Endothelial cell of umbilical vein (primary cell): ENCODE data around the gene CPHXL. TPM values are rescaled to one million over a fixed set of nuclear protein-coding genes. Genes with fewer than 3 reads are reported as not detected.

Experiments
- BruUV-seq: library from RNA; stranded (reverse); fragments of 400-500 nt; replicated peaks from 2 replicates; lab custom pipeline; 2021; lab: Mats Ljungman, UMichigan
- CTCF ChIA-PET: fragments of 300-600, 350-600 bp; sonication (Branson Sonifier 250); formaldehyde crosslinking; loops from one replicate; lab custom pipeline; 2021; ENCODE audit warnings: antibody characterized with exemption, inconsistent platforms; lab: Charles Lee
- POLR2A ChIA-PET: fragments of 300-600, 350-600 bp; sonication (Branson Sonifier 250); formaldehyde crosslinking; loops from one replicate; lab custom pipeline; 2021; ENCODE audit warnings: antibody characterized with exemption, inconsistent platforms; lab: Charles Lee
- DNase-seq: peaks from one replicate; pipeline ENCODE4 v3.0.0-alpha.2; 2011; ENCODE audit warnings: low read depth, low spot score
- FAIRE-seq: peaks from 2 replicates; lab custom pipeline; 2011; peaks lifted over from hg19 to GRCh38; lab: Jason Lieb, UNC
- H2AFZ ChIP-seq: 2 replicates; pipeline ENCODE4 v1.6.0; 2012; ENCODE audit warnings: low read depth, low read length, control low read depth, inconsistent platforms
- H3K27ac ChIP-seq: 2 replicates; pipeline ENCODE4 v1.5.1; 2011; ENCODE audit warnings: low read depth, mild to moderate bottlenecking, control low read depth, low read length, moderate library complexity; ENCODE audit not compliant: insufficient read depth
- H3K27me3 ChIP-seq, 2 experiments: 2 replicates each; pipeline versions ENCODE4 v1.6.0 to v1.6.1; 2011; ENCODE audit warnings: low read length in 2 of 2, mixed read lengths in 1 of 2; ENCODE audit not compliant: control insufficient read depth in 2 of 2, insufficient read depth in 2 of 2
- H3K36me3 ChIP-seq, 2 experiments: 2 replicates in 1 of 2; 3 replicates in 1 of 2; pipeline ENCODE4 v1.5.1; 2011; ENCODE audit warnings: low read length in 2 of 2, mild to moderate bottlenecking in 1 of 2, moderate library complexity in 1 of 2; ENCODE audit not compliant: control insufficient read depth in 2 of 2, insufficient read depth in 2 of 2; ENCODE audit errors: extremely low read depth in 1 of 2
- H3K4me1 ChIP-seq: 3 replicates; pipeline ENCODE4 v1.5.1; 2011; ENCODE audit warnings: mild to moderate bottlenecking, low read length; ENCODE audit not compliant: control insufficient read depth, insufficient read depth; ENCODE audit errors: extremely low read depth
- H3K4me2 ChIP-seq: 2 replicates; pipeline ENCODE4 v1.6.1; 2011; ENCODE audit warnings: low read length, control low read depth, mixed read lengths; ENCODE audit not compliant: insufficient read depth
- H3K4me3 ChIP-seq, 3 experiments: fragments of 200-600 bp in 1 of 3; sonication (generic), shearing (Covaris generic) in 1 of 3; replicated peaks in 1 of 3; 2 replicates each; pipeline ENCODE4 v1.5.1; 2011 to 2016; ENCODE audit warnings: control low read depth in 3 of 3, low read length in 3 of 3, mild to moderate bottlenecking in 2 of 3, inconsistent platforms in 1 of 3, low read depth in 1 of 3, moderate library complexity in 1 of 3; ENCODE audit not compliant: insufficient read depth in 1 of 3
- H3K79me2 ChIP-seq: 2 replicates; pipeline ENCODE4 v1.6.0; 2012; ENCODE audit warnings: low read length, inconsistent platforms; ENCODE audit not compliant: control insufficient read depth, insufficient read depth
- H3K9ac ChIP-seq: replicated peaks from 2 replicates; pipeline ENCODE3; 2011; ENCODE audit warnings: low read length, control low read depth; ENCODE audit not compliant: insufficient read depth; ENCODE audit errors: extremely low read depth
- H3K9me1 ChIP-seq: replicated peaks from 3 replicates; pipeline ENCODE4 v1.6.0; 2011; ENCODE audit warnings: mild to moderate bottlenecking, low read length; ENCODE audit not compliant: control insufficient read depth, insufficient read depth; ENCODE audit errors: extremely low read depth
- H3K9me3 ChIP-seq: replicated peaks from 2 replicates; pipeline ENCODE4 v1.5.1; 2012; ENCODE audit warnings: low read length, inconsistent platforms; ENCODE audit not compliant: control insufficient read depth, insufficient read depth
- H4K20me1 ChIP-seq: replicated peaks from 2 replicates; pipeline ENCODE3; 2011; ENCODE audit warnings: mild to moderate bottlenecking, low read length; ENCODE audit not compliant: control insufficient read depth, insufficient read depth; ENCODE audit errors: extremely low read depth
- EZH2 ChIP-seq: IDR thresholded peaks from 2 replicates; pipeline ENCODE4 v1.6.1; 2012; ENCODE audit warnings: borderline replicate concordance, low read depth, mild to moderate bottlenecking, moderate library complexity, low read length, inconsistent platforms; ENCODE audit not compliant: severe bottlenecking
- FOS ChIP-seq: IDR thresholded peaks from 2 replicates; pipeline ENCODE4 v1.6.1; 2011; ENCODE audit warnings: mild to moderate bottlenecking, low read length, moderate library complexity, borderline replicate concordance; ENCODE audit not compliant: insufficient read depth
- GATA2 ChIP-seq: IDR thresholded peaks from 2 replicates; pipeline ENCODE4 v1.7.0; 2011; ENCODE audit warnings: low read depth, mild to moderate bottlenecking, moderate library complexity, mixed read lengths, low read length; ENCODE audit not compliant: insufficient read length, insufficient read depth
- JUN ChIP-seq: IDR thresholded peaks from 2 replicates; pipeline ENCODE4 v1.6.1; 2011; ENCODE audit warnings: borderline replicate concordance, low read depth; ENCODE audit not compliant: insufficient read length, insufficient read depth
- MYC ChIP-seq: IDR thresholded peaks from one replicate; pipeline ENCODE4 v1.6.1; 2011; ENCODE audit warnings: mild to moderate bottlenecking, low read depth, low read length
- POLR2A ChIP-seq: IDR thresholded peaks from 2 replicates; pipeline ENCODE4 v1.6.1; 2012; ENCODE audit warnings: low read depth, mild to moderate bottlenecking, control low read depth, low read length
- POLR2AphosphoS5 ChIP-seq: IDR thresholded peaks from 2 replicates; pipeline ENCODE4 v1.6.1; 2012; ENCODE audit warnings: low read depth, mild to moderate bottlenecking, control low read depth, low read length, moderate library complexity; ENCODE audit not compliant: insufficient read depth
- dilution Hi-C: fragments of 300-500 bp; cut with MboI; formaldehyde crosslinking; loops from one replicate; pipeline ENCODE4 v1.15.0; 2019; ENCODE audit warnings: low sequenced_read_pairs; ENCODE audit not compliant: extremely low pct_ligation_motif_present
- intact Hi-C: fragments of 100-400 bp; cut with micrococcal nuclease; formaldehyde crosslinking; loops from one replicate; pipeline ENCODE4 v1.10.0; 2022
- polyA plus RNA-seq, 4 experiments: library from polyadenylated mRNA; depleted of rRNA in 3 of 4; stranded (reverse) in 3 of 4; unstranded in 1 of 4; fragments of >200 nt; gene quantifications; 2 replicates each; pipeline versions ENCODE4 v1.2.1 to v1.2.3, GENCODE V29; 2011 to 2012; ENCODE audit warnings: missing spikeins in 1 of 4
- small RNA-seq: library from RNA; depleted of rRNA; stranded (forward); fragments of <200 nt; gene quantifications from one replicate; pipeline ENCODE3, GENCODE V24; 2012; ENCODE audit warnings: low replicate concordance, low read depth; ENCODE audit not compliant: insufficient read depth, insufficient read length
- total RNA-seq: library from RNA; stranded (reverse); gene quantifications from 2 replicates; pipeline ENCODE4 v1.2.3, GENCODE V29; 2021
- TF ChIP-seq, protein P1 (sequence below): IDR thresholded peaks from 2 replicates; pipeline ENCODE4 v1.6.1; 2011; ENCODE audit not compliant: insufficient read depth, insufficient read length
- TF ChIP-seq, protein P2 (sequence below), 2 donors: IDR thresholded peaks; 1 replicate in 1 of 2; 2 replicates in 1 of 2; pipeline ENCODE4 v1.5.1; 2011; ENCODE audit warnings: low read length in 2 of 2, mild to moderate bottlenecking in 2 of 2, moderate library complexity in 2 of 2, control low read depth in 1 of 2, inconsistent platforms in 1 of 2, low read depth in 1 of 2; ENCODE audit not compliant: insufficient read depth in 1 of 2; ENCODE audit errors: extremely low read depth in 1 of 2

CPHXL gene
- total and polyA plus RNA-seq, 2 donors (not counting 3 experiments of a cell fraction or from before 2014, with no cell fraction given): not detected

DNA sequence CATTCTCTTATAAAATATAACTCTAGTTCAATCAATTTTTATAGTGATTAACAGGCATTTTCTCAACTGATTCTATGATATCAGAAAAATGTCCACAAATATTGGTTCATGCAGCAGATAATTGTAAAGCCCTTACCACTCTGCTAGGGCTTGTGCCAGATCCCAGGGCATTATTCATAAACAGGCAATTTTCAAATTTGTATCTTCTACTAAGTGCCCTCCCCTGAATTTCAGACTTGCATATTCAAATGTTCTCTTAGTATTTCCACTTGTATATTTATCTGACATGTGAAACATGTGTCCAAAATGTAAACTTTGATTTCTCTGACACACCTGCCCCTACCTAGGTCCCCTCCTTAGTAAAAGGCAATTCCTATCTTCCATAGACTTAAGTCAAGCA, 58.8 kb downstream of the CPHXL start:
- Histone ChIP-seq H3K27me3 (no peaks in the 10 kb centered on the region), H3K9me3 (no peaks in the 10 kb centered on the region), H3K79me2 (no peaks in the 10 kb centered on the region), H3K9ac (no peak overlapping the region), H3K4me3 (no peak overlapping the region), H3K4me1 (no peaks in the 10 kb centered on the region), H3K36me3 (no peaks in the 10 kb centered on the region), H2AFZ (no peak overlapping the region), H3K9me1 (no peaks in the 10 kb centered on the region), H4K20me1 (no peaks in the 10 kb centered on the region), H3K4me2 (no peak overlapping the region), H3K27ac (no peak overlapping the region)
- CTCF ChIA-PET: no interaction called here
- BruUV-seq: no TSS peak
- POLR2A ChIA-PET: no interaction called here
- no peak for DNase-seq
- FAIRE-seq: no peak
- dilution Hi-C loops: no loop called here
- TF ChIP-seq, protein P1, sequence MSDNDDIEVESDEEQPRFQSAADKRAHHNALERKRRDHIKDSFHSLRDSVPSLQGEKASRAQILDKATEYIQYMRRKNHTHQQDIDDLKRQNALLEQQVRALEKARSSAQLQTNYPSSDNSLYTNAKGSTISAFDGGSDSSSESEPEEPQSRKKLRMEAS: no peak
- TF ChIP-seq, protein P2, sequence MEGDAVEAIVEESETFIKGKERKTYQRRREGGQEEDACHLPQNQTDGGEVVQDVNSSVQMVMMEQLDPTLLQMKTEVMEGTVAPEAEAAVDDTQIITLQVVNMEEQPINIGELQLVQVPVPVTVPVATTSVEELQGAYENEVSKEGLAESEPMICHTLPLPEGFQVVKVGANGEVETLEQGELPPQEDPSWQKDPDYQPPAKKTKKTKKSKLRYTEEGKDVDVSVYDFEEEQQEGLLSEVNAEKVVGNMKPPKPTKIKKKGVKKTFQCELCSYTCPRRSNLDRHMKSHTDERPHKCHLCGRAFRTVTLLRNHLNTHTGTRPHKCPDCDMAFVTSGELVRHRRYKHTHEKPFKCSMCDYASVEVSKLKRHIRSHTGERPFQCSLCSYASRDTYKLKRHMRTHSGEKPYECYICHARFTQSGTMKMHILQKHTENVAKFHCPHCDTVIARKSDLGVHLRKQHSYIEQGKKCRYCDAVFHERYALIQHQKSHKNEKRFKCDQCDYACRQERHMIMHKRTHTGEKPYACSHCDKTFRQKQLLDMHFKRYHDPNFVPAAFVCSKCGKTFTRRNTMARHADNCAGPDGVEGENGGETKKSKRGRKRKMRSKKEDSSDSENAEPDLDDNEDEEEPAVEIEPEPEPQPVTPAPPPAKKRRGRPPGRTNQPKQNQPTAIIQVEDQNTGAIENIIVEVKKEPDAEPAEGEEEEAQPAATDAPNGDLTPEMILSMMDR (IDR thresholded peaks at IDR 0.05; ENCODE audit: extremely low read depth in 1 of 2, insufficient read depth in 1 of 2, low read depth in 1 of 2, low read length in 2 of 2): no peak
- no peak for TF ChIP-seq JUN
- TF ChIP-seq MYC: no peak
- no peak for TF ChIP-seq POLR2AphosphoS5
- no peak for TF ChIP-seq POLR2A
- TF ChIP-seq GATA2: no peak
- no peak for TF ChIP-seq EZH2
- no peak for TF ChIP-seq FOS
- intact Hi-C loops: no loop called here

Small RNAs within 50 kb of the gene (small RNA-seq; reads per million reads assigned to genes)
- gene RN7SL520P: not detected

Other genes with a start within 250 kb of the CPHXL start
- 0.60 and 0.81 TPM in 2 replicates for gene CHST6, start 231.0 kb downstream of the CPHXL start, total RNA-seq
- 0.26 and 0.48 TPM in 2 replicates for gene CHST6, start 231.0 kb downstream of the CPHXL start, polyA plus RNA-seq
- 0.29 TPM in 1 of 2 replicates, not detected in the other for gene CHST5, start 190.4 kb downstream of the CPHXL start, total RNA-seq
- gene CHST5, start 190.4 kb downstream of the CPHXL start, polyA plus RNA-seq: 0.16 and 0.23 TPM in 2 replicates
- gene TMEM231, start 170.2 kb downstream of the CPHXL start, total RNA-seq: 9.4 and 10.0 TPM in 2 replicates
- gene TMEM231, start 170.2 kb downstream of the CPHXL start, polyA plus RNA-seq: 35.8 and 41.7 TPM in 2 replicates
- gene GABARAPL2, start 160.1 kb downstream of the CPHXL start, total RNA-seq: 77.9 and 82.5 TPM in 2 replicates
- 51.9 and 84.5 TPM in 2 replicates for gene GABARAPL2, start 160.1 kb downstream of the CPHXL start, polyA plus RNA-seq
- gene ADAT1, start 103.2 kb downstream of the CPHXL start, total RNA-seq: 56.6 and 57.9 TPM in 2 replicates
- 27.2 and 33.2 TPM in 2 replicates for gene ADAT1, start 103.2 kb downstream of the CPHXL start, polyA plus RNA-seq
- gene KARS1, start 78.8 kb downstream of the CPHXL start, total RNA-seq: 137 and 146 TPM in 2 replicates
- gene KARS1, start 78.8 kb downstream of the CPHXL start, polyA plus RNA-seq: 70.4 and 83.3 TPM in 2 replicates
- 40.7 and 41.5 TPM in 2 replicates for gene TERF2IP, start 78.7 kb downstream of the CPHXL start, total RNA-seq
- 17.3 and 19.0 TPM in 2 replicates for gene TERF2IP, start 78.7 kb downstream of the CPHXL start, polyA plus RNA-seq
- gene CPHXL2, start 49.5 kb downstream of the CPHXL start, total RNA-seq: not detected in 2 replicates
- gene CPHXL2, start 49.5 kb downstream of the CPHXL start, polyA plus RNA-seq: not detected in 2 replicates
- not detected in 2 replicates for gene DUXB, start 25.0 kb downstream of the CPHXL start, total RNA-seq
- gene DUXB, start 25.0 kb downstream of the CPHXL start, polyA plus RNA-seq: not detected in 2 replicates